ENCODE data around the gene BCL6. TPM values are rescaled to one million over a fixed set of nuclear protein-coding genes. Genes with fewer than 3 reads are reported as not detected.

BCL6 gene
- total RNA-seq, 1 donor from 2014 or later: 47.7 TPM

- peaks cover 91% of the 10 kb centered on the region for H3K4me1 ChIP-seq
- H3K36me3 ChIP-seq: peaks cover 27% of the 10 kb centered on the region
- H3K27me3 ChIP-seq (ENCODE audit: low read depth): no peaks in the 10 kb centered on the region
- no peaks in the 10 kb centered on the region for H3K9me3 ChIP-seq (replicated peaks)
- intact Hi-C loops (cut with micrococcal nuclease): loop anchor here (10.0 kb wide), 1 partner anchor 1398 kb away; no protein-coding TSS in a partner anchor
- peak overlapping the region; percentile 88 for H3K4me3 ChIP-seq
- no peak for DNase-seq
- TF ChIP-seq CTCF (IDR thresholded peaks at IDR 0.05; ENCODE audit: borderline replicate concordance): no peak
- peak overlapping the region; percentile 99 for H3K27ac ChIP-seq (replicated peaks)
Measured at GRCh38 chr3:187737006-187737367, 8.3 kb downstream of the BCL6 start.

- intact Hi-C loops (cut with micrococcal nuclease): loop anchor here (10.0 kb wide), 1 partner anchor 1398 kb away; no protein-coding TSS in a partner anchor
- peak overlapping the region; percentile 88 for H3K4me3 ChIP-seq
Measured at GRCh38 chr3:187736418-187736871, 8.8 kb downstream of the BCL6 start.

GRCh38 chr3:187735837-187736236 is 9.4 kb downstream of the BCL6 start:
- intact Hi-C loops (cut with micrococcal nuclease): loop anchor here (10.0 kb wide), 1 partner anchor 1399 kb away; no protein-coding TSS in a partner anchor
- Histone ChIP-seq H3K9me3 (replicated peaks) (no peaks in the 10 kb centered on the region), H3K27me3 (ENCODE audit: low read depth) (no peaks in the 10 kb centered on the region), H3K27ac (replicated peaks) (peak overlapping the region; percentile 99), H3K36me3 (peaks cover 39% of the 10 kb centered on the region), H3K4me3 (peak overlapping the region; percentile 88), H3K4me1 (peaks cover 91% of the 10 kb centered on the region)
- no peak for TF ChIP-seq CTCF (IDR thresholded peaks at IDR 0.05; ENCODE audit: borderline replicate concordance)
- DNase-seq: no peak

More at GRCh38 chr3:187736418-187736871, 8.8 kb downstream of the BCL6 start:
- no peaks in the 10 kb centered on the region for H3K27me3 ChIP-seq (ENCODE audit: low read depth)
- TF ChIP-seq CTCF (IDR thresholded peaks at IDR 0.05; ENCODE audit: borderline replicate concordance): no peak
- H3K27ac ChIP-seq (replicated peaks): peak overlapping the region; percentile 99
- H3K4me1 ChIP-seq: peaks cover 91% of the 10 kb centered on the region
- DNase-seq: no peak
- peaks cover 33% of the 10 kb centered on the region for H3K36me3 ChIP-seq
- H3K9me3 ChIP-seq (replicated peaks): no peaks in the 10 kb centered on the region

GRCh38 chr3:187735383-187735782 is 9.9 kb downstream of the BCL6 start:
- Histone ChIP-seq H3K36me3 (peaks cover 43% of the 10 kb centered on the region), H3K9me3 (replicated peaks) (no peaks in the 10 kb centered on the region), H3K4me3 (peak overlapping the region; percentile 88), H3K4me1 (peaks cover 91% of the 10 kb centered on the region), H3K27ac (replicated peaks) (peak overlapping the region; percentile 99), H3K27me3 (ENCODE audit: low read depth) (no peaks in the 10 kb centered on the region)
- no peak for TF ChIP-seq CTCF (IDR thresholded peaks at IDR 0.05; ENCODE audit: borderline replicate concordance)
- intact Hi-C loops (cut with micrococcal nuclease): loop anchor here (10.0 kb wide), 1 partner anchor 1399 kb away; no protein-coding TSS in a partner anchor
- no peak for DNase-seq

GRCh38 chr3:187734841-187735240 is 10.4 kb downstream of the BCL6 start:
- no peaks in the 10 kb centered on the region for H3K9me3 ChIP-seq (replicated peaks)
- peak overlapping the region; percentile 88 for H3K4me3 ChIP-seq
- no peak for TF ChIP-seq CTCF (IDR thresholded peaks at IDR 0.05; ENCODE audit: borderline replicate concordance)
- H3K27me3 ChIP-seq (ENCODE audit: low read depth): no peaks in the 10 kb centered on the region
- peak overlapping the region; percentile 99 for H3K27ac ChIP-seq (replicated peaks)
- H3K4me1 ChIP-seq: peaks cover 89% of the 10 kb centered on the region
- no peak for DNase-seq
- peaks cover 49% of the 10 kb centered on the region for H3K36me3 ChIP-seq
- intact Hi-C loops (cut with micrococcal nuclease): loop anchor here (10.0 kb wide), 1 partner anchor 1400 kb away; no protein-coding TSS in a partner anchor
